ENCODE data around the gene YTHDF1.
"Not testable (repeated sequence)": the region's sequence is repeated elsewhere in the genome, so short reads cannot be mapped to it uniquely, and the experiment has no call there.

Gene YTHDF1

DNA sequence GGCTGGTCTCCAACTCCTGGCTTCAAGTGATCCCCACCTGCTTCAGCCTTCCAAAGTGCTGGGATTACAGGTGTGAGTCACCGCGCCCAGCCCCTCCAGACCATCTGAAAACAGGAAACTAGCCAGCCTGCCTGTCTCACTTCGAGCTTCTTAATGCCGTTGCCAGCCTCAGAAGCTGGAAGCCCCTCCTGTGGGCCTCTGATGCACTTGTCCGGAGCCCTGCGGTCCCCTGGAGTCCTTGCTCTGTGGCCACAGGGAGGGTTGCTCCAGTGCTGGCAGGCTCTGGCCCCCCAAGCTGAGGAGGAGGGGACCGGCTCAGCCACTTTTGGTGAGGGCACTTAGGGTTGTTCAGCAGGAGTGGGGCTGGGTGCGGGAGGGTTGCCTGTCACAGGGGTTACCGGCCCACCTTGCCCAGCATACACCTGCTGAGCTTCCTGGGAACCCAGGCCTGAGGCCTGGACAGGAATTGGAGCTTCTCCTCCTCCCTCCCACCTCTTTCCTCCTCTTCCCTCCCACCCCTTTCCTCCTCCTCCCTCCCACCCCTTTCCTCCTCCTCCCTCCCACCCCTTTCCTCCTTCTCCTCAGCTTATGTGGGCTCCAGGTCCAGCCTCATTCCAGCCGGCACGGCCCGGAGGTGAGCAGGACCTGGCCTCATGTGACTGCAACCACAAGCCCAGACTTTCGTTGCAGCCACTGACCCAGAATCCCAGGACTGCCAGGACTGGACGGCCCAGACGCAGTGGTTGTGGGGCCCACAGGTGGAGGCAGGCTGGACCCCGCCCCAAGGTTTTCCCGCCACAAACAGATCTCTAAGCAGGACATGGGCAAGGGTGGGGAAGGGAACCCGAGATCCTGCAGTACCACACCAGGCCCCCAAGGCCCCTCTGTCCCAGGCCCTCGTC is 10.4 kb upstream of the YTHDF1 start:
- Histone ChIP-seq H3K27me3 (ENCODE audit: control insufficient read depth in 1 of 2, insufficient read depth in 2 of 2, low read length in 2 of 2) (peaks cover 3 to 10% of the 10 kb centered on the region in 2 donors), H3K4me1 (ENCODE audit: control insufficient read depth, insufficient read depth, low read length) (peaks cover 16% of the 10 kb centered on the region), H3K9me3 (ENCODE audit: control insufficient read depth in 2 of 2, low read length in 2 of 2) (no peaks in the 10 kb centered on the region), H3K9ac (ENCODE audit: low read length in 2 of 2) (no peak overlapping the region), H3K36me3 (ENCODE audit: control insufficient read depth in 2 of 2, insufficient read depth in 2 of 2, low read length in 2 of 2) (no peaks in the 10 kb centered on the region), H3K27ac (ENCODE audit: low read length) (no peak overlapping the region), H3K4me3 (ENCODE audit: low read length in 2 of 2) (no peak overlapping the region)

DNA sequence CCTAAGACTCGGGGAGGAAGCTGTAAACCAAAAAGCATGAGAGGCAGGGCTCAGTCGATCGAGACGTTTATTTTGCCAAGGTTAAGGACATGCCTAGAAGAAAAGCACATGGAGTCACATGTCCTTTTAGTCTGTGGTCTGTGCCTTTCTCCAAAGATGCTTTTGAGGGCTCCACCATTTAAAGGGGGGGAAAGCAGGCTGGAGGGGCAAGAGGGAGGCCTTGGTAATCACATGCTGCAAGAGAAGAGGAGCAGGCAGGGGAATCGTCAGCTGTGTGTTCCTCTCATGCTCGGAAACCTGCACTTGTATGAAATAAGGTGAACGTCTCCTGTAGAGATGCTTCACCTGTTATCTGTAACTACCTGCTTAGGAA is 9.1 kb upstream of the YTHDF1 start:
- Histone ChIP-seq H3K27me3 (ENCODE audit: control insufficient read depth in 1 of 2, insufficient read depth in 2 of 2, low read length in 2 of 2) (peaks cover 3 to 8% of the 10 kb centered on the region in 2 donors), H3K9ac (ENCODE audit: low read length in 2 of 2) (no peak overlapping the region), H3K36me3 (ENCODE audit: control insufficient read depth in 2 of 2, insufficient read depth in 2 of 2, low read length in 2 of 2) (no peaks in the 10 kb centered on the region), H3K27ac (ENCODE audit: low read length) (no peak overlapping the region), H3K4me3 (ENCODE audit: low read length in 2 of 2) (no peak overlapping the region), H3K9me3 (ENCODE audit: control insufficient read depth in 2 of 2, low read length in 2 of 2) (no peaks in the 10 kb centered on the region), H3K4me1 (ENCODE audit: control insufficient read depth, insufficient read depth, low read length) (peaks cover 11% of the 10 kb centered on the region)

DNA sequence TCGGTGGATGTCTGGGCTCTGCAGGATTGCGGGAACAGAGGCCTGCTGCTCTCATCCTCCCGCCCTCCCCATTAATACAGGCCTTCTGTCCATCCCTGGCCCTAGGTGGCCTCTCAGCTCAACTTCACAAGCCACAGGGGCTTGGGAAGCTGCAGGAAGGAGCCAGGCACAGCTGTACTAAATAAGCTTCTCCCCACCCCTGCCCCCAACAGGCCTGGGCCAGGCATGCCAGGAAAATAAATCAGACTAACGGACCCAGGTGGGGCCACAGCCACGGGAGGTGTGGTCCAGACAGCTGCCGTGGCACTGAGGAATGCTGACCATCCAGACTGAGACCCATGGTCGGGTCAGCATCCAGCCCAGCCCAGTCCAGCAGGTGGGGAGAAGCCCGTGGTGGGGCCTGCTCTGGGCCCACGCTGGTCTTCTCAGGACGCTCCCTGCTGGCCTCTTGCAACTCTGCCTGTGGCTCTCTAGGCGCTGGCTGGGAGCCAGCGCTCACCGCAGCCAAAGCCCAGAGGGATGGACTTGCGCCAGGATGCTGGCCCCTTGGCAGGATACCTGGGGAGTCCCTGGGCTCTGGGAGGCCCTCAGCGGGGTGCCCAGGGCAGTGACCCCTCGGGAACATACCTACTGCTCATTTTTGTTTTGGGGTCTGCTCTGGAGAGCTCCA is 8.6 kb upstream of the YTHDF1 start:
- no peak overlapping the region for H3K27ac ChIP-seq (ENCODE audit: low read length)
- peak overlapping the region in 1 of 2 donors; percentile 36 for H3K9ac ChIP-seq (ENCODE audit: low read length in 2 of 2)

DNA sequence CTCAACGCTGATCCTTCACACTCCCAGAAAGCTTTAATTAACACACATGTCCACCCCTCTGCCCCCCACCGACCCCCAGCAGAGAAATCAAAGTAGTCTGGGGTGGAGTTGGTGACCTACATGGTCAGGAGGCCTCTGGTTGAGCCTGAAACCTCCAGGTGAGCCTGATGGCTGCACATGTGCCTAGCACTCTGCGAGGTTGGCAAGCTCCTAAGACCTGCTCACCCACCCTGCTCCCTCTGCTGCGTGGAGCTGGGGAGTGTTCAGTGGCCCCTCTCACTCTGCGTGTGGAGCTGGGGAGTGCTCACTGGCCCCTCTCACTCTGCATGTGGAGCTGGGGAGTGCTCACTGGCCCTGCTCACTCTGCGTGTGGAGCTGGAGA is 7.9 kb upstream of the YTHDF1 start:
- no peak overlapping the region for H3K9ac ChIP-seq (ENCODE audit: low read length in 2 of 2)
- peaks cover 7 to 8% of the 10 kb centered on the region in 2 donors for H3K27me3 ChIP-seq (ENCODE audit: control insufficient read depth in 1 of 2, insufficient read depth in 2 of 2, low read length in 2 of 2)
- no peaks in the 10 kb centered on the region for H3K36me3 ChIP-seq (ENCODE audit: control insufficient read depth in 2 of 2, insufficient read depth in 2 of 2, low read length in 2 of 2)
- no peak overlapping the region for H3K27ac ChIP-seq (ENCODE audit: low read length)
- H3K4me1 ChIP-seq (ENCODE audit: control insufficient read depth, insufficient read depth, low read length) = peaks cover 11% of the 10 kb centered on the region
- no peaks in the 10 kb centered on the region for H3K9me3 ChIP-seq (ENCODE audit: control insufficient read depth in 2 of 2, low read length in 2 of 2)
- H3K4me3 ChIP-seq (ENCODE audit: low read length in 2 of 2) = no peak overlapping the region

More for the DNA sequence above, 8.6 kb upstream of the YTHDF1 start:
- Histone ChIP-seq H3K4me3 (ENCODE audit: low read length in 2 of 2) (no peak overlapping the region), H3K27me3 (ENCODE audit: control insufficient read depth in 1 of 2, insufficient read depth in 2 of 2, low read length in 2 of 2) (peaks cover 6 to 8% of the 10 kb centered on the region in 2 donors), H3K9me3 (ENCODE audit: control insufficient read depth in 2 of 2, low read length in 2 of 2) (no peaks in the 10 kb centered on the region), H3K36me3 (ENCODE audit: control insufficient read depth in 2 of 2, insufficient read depth in 2 of 2, low read length in 2 of 2) (no peaks in the 10 kb centered on the region), H3K4me1 (ENCODE audit: control insufficient read depth, insufficient read depth, low read length) (peaks cover 11% of the 10 kb centered on the region)

DNA sequence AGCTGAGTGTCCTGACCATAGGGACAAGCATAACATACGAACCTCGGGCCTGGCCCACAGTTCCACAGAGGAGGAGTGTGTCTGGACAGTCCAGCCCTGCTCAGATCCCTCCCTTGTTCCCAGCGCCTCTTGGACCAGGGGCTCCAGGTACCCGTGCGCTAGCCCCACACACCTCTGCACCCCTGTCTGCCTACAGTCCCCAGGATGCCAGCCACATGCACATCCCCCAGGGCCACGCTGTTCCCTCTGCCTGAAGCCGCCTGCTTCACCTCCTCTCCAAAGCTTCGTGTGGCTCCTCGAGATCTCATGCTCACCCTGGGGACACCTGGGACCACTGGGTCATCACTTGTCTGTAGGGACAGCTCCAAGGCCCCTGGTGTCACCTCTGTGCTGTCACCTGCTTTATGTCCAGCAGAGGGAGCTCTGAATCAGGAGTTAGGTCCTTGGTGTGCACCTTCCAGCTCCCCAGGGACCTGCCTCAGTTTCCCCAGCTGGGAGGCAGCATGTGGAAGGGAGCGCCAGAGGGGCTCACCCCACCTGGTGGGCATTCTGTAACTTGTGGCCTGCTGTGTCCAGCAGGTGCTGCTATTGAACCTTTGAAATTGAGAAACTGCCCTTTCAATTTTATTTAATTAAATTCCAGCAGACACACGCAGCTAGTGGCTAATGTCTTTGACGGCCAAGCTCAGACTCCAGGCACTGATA is 7.3 kb upstream of the YTHDF1 start:
- peaks cover 5 to 7% of the 10 kb centered on the region in 2 donors for H3K27me3 ChIP-seq (ENCODE audit: control insufficient read depth in 1 of 2, insufficient read depth in 2 of 2, low read length in 2 of 2)

DNA sequence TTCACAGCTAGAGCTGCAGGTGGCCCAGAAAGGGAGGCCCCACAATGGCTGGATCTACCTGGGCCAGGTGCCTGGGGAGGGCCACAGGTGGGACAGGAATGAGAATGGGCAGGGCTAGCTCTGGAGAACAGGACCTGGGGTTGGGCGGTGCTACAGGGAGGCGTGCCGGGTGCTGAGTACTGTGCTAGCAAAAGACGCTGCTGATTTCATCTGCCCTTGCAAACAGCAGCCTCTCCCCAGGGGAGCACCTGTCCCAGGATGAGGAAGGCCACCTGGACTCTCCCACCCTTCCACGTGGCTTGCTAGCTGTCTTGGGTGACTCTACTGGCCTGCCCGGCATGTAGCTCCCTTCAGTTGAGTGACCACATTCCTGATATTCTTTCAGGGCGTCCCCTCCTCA is 6.6 kb upstream of the YTHDF1 start:
- Histone ChIP-seq H3K9me3 (ENCODE audit: control insufficient read depth in 2 of 2, low read length in 2 of 2) (no peaks in the 10 kb centered on the region), H3K27me3 (ENCODE audit: control insufficient read depth in 1 of 2, insufficient read depth in 2 of 2, low read length in 2 of 2) (peaks cover 5 to 7% of the 10 kb centered on the region in 2 donors), H3K27ac (ENCODE audit: low read length) (no peak overlapping the region), H3K36me3 (ENCODE audit: control insufficient read depth in 2 of 2, insufficient read depth in 2 of 2, low read length in 2 of 2) (no peaks in the 10 kb centered on the region), H3K9ac (ENCODE audit: low read length in 2 of 2) (no peak overlapping the region), H3K4me3 (ENCODE audit: low read length in 2 of 2) (no peak overlapping the region), H3K4me1 (ENCODE audit: control insufficient read depth, insufficient read depth, low read length) (peaks cover 11% of the 10 kb centered on the region)

More for the DNA sequence above, 7.3 kb upstream of the YTHDF1 start:
- H3K9me3 ChIP-seq (ENCODE audit: control insufficient read depth in 2 of 2, low read length in 2 of 2) = no peaks in the 10 kb centered on the region
- H3K4me3 ChIP-seq (ENCODE audit: low read length in 2 of 2) = no peak overlapping the region
- H3K9ac ChIP-seq (ENCODE audit: low read length in 2 of 2) = no peak overlapping the region
- no peaks in the 10 kb centered on the region for H3K36me3 ChIP-seq (ENCODE audit: control insufficient read depth in 2 of 2, insufficient read depth in 2 of 2, low read length in 2 of 2)
- H3K27ac ChIP-seq (ENCODE audit: low read length) = no peak overlapping the region
- peaks cover 11% of the 10 kb centered on the region for H3K4me1 ChIP-seq (ENCODE audit: control insufficient read depth, insufficient read depth, low read length)

DNA sequence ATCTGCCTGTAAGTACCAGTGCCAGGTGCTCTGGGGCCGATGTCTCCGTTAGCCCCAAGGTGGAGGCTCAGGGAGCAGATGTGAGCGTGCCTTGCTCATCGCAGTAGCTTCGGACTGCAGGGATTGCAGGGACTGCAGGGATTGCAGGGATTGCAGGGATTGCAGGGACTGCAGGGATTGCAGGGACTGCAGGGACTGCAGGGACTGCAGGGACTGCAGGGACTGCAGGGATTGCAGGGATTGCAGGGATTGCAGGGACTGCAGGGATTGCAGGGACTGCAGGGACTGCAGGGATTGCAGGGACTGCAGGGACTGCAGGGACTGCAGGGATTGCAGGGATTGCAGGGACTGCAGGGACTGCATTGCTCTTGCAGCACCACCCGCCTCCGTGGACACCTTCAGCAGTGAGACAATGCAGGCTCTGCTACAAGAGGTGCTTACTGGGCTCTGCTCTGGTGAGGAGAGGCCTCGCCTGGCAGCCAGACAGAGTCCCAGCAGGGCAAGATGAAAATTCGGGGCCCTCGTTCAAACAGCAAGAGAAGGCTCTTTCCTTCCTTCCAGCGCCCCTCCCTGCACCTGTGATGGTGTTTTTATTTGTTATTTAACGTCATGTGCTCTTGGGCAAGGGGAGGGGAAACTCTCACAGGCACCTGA is 5.6 kb upstream of the YTHDF1 start:
- not testable (repeated sequence) for H3K27ac ChIP-seq (ENCODE audit: low read length); H3K4me3 ChIP-seq (ENCODE audit: low read length in 2 of 2); H3K9me3 ChIP-seq (ENCODE audit: control insufficient read depth in 2 of 2, low read length in 2 of 2); H3K27me3 ChIP-seq (ENCODE audit: control insufficient read depth in 1 of 2, insufficient read depth in 2 of 2, low read length in 2 of 2); H3K36me3 ChIP-seq (ENCODE audit: control insufficient read depth in 2 of 2, insufficient read depth in 2 of 2, low read length in 2 of 2); H3K9ac ChIP-seq (ENCODE audit: low read length in 2 of 2)
- peaks cover 13% of the 10 kb centered on the region for H3K4me1 ChIP-seq (ENCODE audit: control insufficient read depth, insufficient read depth, low read length)

DNA sequence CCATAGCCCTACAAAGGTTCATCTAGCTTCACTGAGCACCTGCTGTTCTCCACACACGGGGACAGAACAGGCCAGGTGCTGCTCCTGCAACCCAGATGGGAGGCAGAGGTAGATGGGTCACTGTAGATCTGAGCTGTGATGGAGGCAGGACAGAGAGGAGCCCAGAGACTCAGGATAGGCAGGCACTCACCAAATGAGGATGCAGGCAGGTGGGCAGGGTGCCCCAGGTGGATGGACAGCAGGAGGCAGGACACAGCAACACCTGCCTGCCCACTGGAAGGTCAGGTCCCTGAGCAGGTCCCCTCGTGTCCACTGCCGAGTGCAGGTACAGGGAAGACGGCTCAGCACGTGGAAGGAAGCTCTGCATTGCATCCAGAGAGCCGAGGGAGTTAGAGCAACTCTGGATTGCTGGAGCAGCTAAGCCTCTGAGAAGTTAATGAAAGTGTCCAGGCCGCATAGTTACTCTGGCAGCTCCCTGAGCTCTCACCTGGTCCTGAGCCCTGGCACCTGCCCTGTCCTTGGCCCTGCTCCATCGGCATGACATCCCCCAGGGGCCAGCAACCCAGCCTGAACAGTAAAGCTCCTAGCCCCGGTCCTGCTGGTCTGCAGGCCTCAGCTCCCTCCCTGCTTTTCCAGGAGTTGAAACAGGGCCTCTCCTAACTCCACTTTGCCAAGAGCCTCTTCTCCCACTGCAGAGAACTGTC is 4.9 kb upstream of the YTHDF1 start:
- H3K36me3 ChIP-seq (ENCODE audit: control insufficient read depth in 2 of 2, insufficient read depth in 2 of 2, low read length in 2 of 2) = no peaks in the 10 kb centered on the region
- H3K9me3 ChIP-seq (ENCODE audit: control insufficient read depth in 2 of 2, low read length in 2 of 2) = no peaks in the 10 kb centered on the region
- peaks cover 17% of the 10 kb centered on the region for H3K4me1 ChIP-seq (ENCODE audit: control insufficient read depth, insufficient read depth, low read length)
- peaks cover 3 to 5% of the 10 kb centered on the region in 2 donors for H3K27me3 ChIP-seq (ENCODE audit: control insufficient read depth in 1 of 2, insufficient read depth in 2 of 2, low read length in 2 of 2)
- H3K9ac ChIP-seq (ENCODE audit: low read length in 2 of 2) = no peak overlapping the region
- H3K4me3 ChIP-seq (ENCODE audit: low read length in 2 of 2) = no peak overlapping the region
- no peak overlapping the region for H3K27ac ChIP-seq (ENCODE audit: low read length)

DNA sequence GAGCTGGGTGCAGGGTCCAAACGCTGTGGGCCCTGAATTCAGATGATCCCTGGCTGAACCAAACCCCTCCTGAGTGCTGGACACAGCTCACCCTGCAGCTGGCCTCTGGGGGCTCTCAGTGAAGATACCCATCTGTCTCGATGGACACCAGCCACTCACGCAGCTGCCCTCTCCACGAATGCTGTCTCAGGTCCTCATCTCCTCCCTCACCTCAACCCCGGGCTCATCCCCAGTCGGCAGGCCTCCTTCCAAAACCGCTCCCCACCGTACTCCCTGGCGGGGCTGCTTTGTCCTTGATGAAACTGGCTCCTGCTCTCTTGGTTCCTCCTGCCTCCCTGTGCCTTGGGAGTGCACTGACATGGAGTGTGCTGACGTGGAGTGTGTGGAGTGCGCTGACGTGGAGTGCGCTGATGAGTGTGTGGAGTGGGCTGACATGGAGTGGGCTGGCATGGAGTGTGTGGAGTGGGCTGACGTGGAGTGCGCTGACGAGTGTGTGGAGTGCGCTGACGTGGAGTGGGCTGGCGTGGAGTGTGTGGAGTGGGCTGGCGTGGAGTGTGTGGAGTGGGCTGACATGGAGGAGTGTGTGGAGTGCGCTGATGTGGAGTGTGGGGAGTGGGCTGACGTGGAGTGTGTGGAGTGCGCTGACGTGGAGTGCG is 4.1 kb upstream of the YTHDF1 start:
- Histone ChIP-seq H3K4me3 (ENCODE audit: low read length in 2 of 2) (no peak overlapping the region), H3K9me3 (ENCODE audit: control insufficient read depth in 2 of 2, low read length in 2 of 2) (no peaks in the 10 kb centered on the region), H3K9ac (ENCODE audit: low read length in 2 of 2) (no peak overlapping the region), H3K4me1 (ENCODE audit: control insufficient read depth, insufficient read depth, low read length) (peaks cover 21% of the 10 kb centered on the region), H3K36me3 (ENCODE audit: control insufficient read depth in 2 of 2, insufficient read depth in 2 of 2, low read length in 2 of 2) (no peaks in the 10 kb centered on the region), H3K27me3 (ENCODE audit: control insufficient read depth in 1 of 2, insufficient read depth in 2 of 2, low read length in 2 of 2) (peaks cover 3 to 5% of the 10 kb centered on the region in 2 donors), H3K27ac (ENCODE audit: low read length) (no peak overlapping the region)

All from stomach smooth muscle (tissue), 2 donors.